IPS DF 6.9 (cell line): ENCODE data around the gene TEC.

Source experiments
- DNase-seq: peaks from one replicate; pipeline ENCODE4 v3.0.0-alpha.2; 2013; ENCODE audit warnings: low read depth, low spot score
- H3K27ac ChIP-seq: one replicate; pipeline ENCODE4 v1.5.1; 2013; ENCODE audit warnings: low read length, control low read depth
- H3K27me3 ChIP-seq: 2 replicates; pipeline ENCODE4 v1.6.1; 2013; ENCODE audit warnings: mild to moderate bottlenecking, low read length; ENCODE audit not compliant: control insufficient read depth, insufficient read depth
- H3K36me3 ChIP-seq: 2 replicates; pipeline ENCODE4 v1.6.1; 2013; ENCODE audit warnings: low read length; ENCODE audit not compliant: control insufficient read depth, insufficient read depth
- H3K4me1 ChIP-seq: 2 replicates; pipeline ENCODE4 v1.6.1; 2013; ENCODE audit warnings: low read length; ENCODE audit not compliant: control insufficient read depth, insufficient read depth
- H3K4me3 ChIP-seq: 2 replicates; pipeline ENCODE4 v1.5.1; 2013; ENCODE audit warnings: mild to moderate bottlenecking, low read length
- H3K9me3 ChIP-seq: 2 replicates; pipeline ENCODE4 v1.6.1; 2013; ENCODE audit warnings: low read length, inconsistent platforms; ENCODE audit not compliant: control insufficient read depth, insufficient read depth
- WGBS: extraction: QIAGEN DNeasy Blood & Tissue Kit; methylation state at CpG from one replicate; pipeline ENCODE4 v1.1.7; 2013; ENCODE audit warnings: mixed read lengths, missing lambda C conversion rate; ENCODE audit not compliant: insufficient read length, insufficient coverage; 5-methylcytosine and 5-hydroxymethylcytosine counted together

The TEC gene

DNA sequence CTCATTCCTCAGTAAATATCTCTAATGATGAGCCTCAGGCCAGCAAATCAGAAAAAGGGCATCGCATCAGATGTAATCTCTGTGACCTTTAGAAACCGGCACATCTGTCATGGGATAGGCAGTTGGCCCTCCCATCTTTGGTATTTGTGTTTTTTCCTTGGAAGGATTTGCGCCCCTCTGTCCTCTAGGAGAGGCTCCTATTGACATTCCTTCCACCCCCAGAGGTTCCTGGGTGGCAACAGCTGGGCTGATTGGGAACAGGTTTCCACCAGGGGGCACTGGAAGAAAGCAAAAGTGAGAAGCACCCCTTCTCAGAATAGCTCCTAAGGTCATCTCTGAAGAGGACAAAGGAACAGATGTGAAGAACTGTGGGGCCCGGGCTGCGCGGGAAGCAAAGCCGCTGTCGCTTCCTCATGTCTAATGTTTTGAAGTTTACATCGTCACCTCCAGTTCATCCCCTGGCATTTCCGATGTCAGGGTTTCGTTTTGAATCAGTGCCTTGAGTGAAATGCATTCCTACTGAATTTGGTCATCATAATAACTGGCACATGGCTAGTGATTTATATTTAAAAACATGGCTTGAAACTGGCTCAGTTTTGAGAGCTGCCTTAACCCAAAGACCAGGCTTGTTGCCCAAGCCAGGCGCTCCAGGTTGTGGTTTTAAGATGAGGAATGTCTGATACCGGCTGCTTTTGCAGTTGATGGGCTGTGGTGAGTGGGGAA lies 141.8 kb downstream of the TEC start:
- Histone ChIP-seq H3K4me1 (peaks cover 2% of the 10 kb centered on the region; the same call in 1 of the 2 replicates), H3K4me3 (no peak overlapping the region)
- DNase-seq = peak; percentile 75

GRCh38 chr4:48127231-48127630 lies 142.4 kb downstream of the TEC start:
- Histone ChIP-seq H3K9me3 (no peaks in the 10 kb centered on the region), H3K4me3 (no peak overlapping the region), H3K4me1 (peaks cover 2% of the 10 kb centered on the region; the same call in 1 of the 2 replicates), H3K27me3 (no peaks in the 10 kb centered on the region), H3K36me3 (no peaks in the 10 kb centered on the region), H3K27ac (no peak overlapping the region)
- no CpG with 5 or more reads among the region's 3 CpGs for WGBS
- no peak for DNase-seq

More for the DNA sequence above, 141.8 kb downstream of the TEC start:
- Histone ChIP-seq H3K9me3 (no peaks in the 10 kb centered on the region), H3K36me3 (no peaks in the 10 kb centered on the region), H3K27me3 (no peaks in the 10 kb centered on the region), H3K27ac (no peak overlapping the region)
- WGBS = no CpG with 5 or more reads among the region's 13 CpGs

- no CpG with 5 or more reads among the region's 1 CpG for WGBS
- no peak for DNase-seq
- Histone ChIP-seq H3K9me3 (no peaks in the 10 kb centered on the region), H3K4me3 (no peak overlapping the region), H3K27me3 (no peaks in the 10 kb centered on the region), H3K4me1 (peaks cover 2% of the 10 kb centered on the region; the same call in 1 of the 2 replicates), H3K36me3 (no peaks in the 10 kb centered on the region), H3K27ac (no peak overlapping the region)
Observed at GRCh38 chr4:48126621-48127020, 143.0 kb downstream of the TEC start.

- H3K4me1 ChIP-seq = peaks cover 2% of the 10 kb centered on the region; the same call in 1 of the 2 replicates
- no peaks in the 10 kb centered on the region for H3K36me3 ChIP-seq
- DNase-seq = no peak
- H3K9me3 ChIP-seq = no peaks in the 10 kb centered on the region
- no peak overlapping the region for H3K27ac ChIP-seq
- no peaks in the 10 kb centered on the region for H3K27me3 ChIP-seq
- WGBS = no CpG with 5 or more reads among the region's 2 CpGs
- H3K4me3 ChIP-seq = no peak overlapping the region
Observed at GRCh38 chr4:48124870-48125269, 144.8 kb downstream of the TEC start.

DNA sequence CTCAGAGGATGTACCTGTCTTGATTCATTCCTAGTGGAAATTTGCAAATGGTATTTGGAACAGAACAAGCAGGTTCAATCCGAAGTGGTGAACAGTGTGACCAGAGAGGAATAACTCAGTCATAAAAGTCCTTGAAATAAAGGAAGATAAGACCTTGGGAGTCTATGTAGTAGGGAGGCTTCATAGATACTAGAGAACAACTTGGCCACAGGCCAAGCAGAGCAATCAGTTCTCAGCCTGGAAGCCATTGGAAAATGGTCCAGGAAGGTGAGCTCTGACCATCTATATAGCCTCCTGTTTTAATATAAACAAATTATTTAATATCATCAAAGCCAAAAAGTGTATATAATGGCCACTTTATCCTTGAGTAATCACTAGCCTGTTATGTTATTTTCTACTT lies 146.9 kb downstream of the TEC start:
- Histone ChIP-seq H3K27me3 (no peaks in the 10 kb centered on the region), H3K36me3 (no peaks in the 10 kb centered on the region), H3K4me3 (no peak overlapping the region), H3K9me3 (no peaks in the 10 kb centered on the region), H3K27ac (no peak overlapping the region), H3K4me1 (0 out of 2 replicates have a peak, but pooled peaks cover 1% of the 10 kb centered on the region)
- WGBS = no CpG with 5 or more reads among the region's 1 CpG
- no peak for DNase-seq

DNA sequence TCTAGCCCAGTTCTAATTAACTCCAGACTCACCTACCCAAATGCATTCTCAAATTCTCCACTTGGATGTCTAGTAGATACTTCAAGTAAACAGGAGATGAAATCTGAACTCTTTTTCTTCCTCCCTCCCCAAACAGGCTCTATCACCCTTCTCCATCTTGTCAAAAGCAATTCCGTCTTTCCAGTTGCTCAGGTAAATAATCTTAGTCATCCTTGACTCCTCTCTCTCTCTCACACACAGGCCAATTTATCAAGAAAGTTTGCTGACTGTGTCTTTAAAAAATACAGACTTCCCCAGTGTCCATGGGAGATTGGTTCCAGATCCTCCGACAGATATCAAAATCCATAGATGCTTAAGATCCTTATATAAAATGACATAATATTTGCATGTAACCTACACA lies 148.5 kb downstream of the TEC start:
- Histone ChIP-seq H3K9me3 (no peaks in the 10 kb centered on the region), H3K27ac (no peak overlapping the region), H3K27me3 (no peaks in the 10 kb centered on the region), H3K4me1 (no peaks in the 10 kb centered on the region), H3K4me3 (no peak overlapping the region), H3K36me3 (no peaks in the 10 kb centered on the region)
- DNase-seq = no peak
- no CpG with 5 or more reads among the region's 2 CpGs for WGBS

DNA sequence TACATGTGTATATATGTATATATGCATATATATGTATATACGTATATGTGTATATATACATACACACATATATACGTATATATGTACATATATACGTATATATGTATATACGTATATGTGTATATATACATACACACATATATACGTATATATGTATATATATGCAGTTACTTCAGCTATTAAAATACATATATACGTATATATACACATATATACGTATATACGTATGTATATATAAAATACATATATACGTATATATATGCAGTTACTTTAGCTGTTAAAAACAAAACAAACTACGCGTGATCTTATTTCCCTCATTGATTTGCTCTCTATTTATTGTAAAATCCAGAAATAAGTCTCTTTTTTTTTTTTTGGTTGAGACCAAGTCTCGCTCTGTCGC lies 149.5 kb downstream of the TEC start:
- 100% methylated on average over 3 of the region's 13 CpGs for WGBS
- Histone ChIP-seq H3K27ac (no peak overlapping the region), H3K4me1 (no peaks in the 10 kb centered on the region), H3K9me3 (no peaks in the 10 kb centered on the region), H3K27me3 (no peaks in the 10 kb centered on the region), H3K4me3 (no peak overlapping the region), H3K36me3 (no peaks in the 10 kb centered on the region)
- no peak for DNase-seq

DNA sequence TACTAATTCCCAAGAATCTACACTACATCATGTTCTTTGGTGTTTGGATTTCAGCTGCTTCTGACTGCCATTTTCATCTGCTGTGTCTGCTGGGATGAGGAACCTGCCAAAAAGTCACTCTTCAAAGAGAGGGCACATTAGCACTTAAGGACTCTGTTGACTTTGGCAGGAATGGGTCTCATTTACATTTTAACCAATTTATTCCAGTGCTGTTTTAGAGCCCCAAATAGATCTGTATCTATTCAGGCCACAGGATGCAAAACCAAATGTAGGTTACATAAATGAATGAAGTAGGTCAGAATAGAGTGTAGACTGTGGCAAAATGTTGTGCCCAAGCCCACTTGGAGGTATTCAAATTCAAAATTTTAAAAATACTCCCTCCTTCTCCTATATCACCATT lies 150.0 kb downstream of the TEC start:
- Histone ChIP-seq H3K4me3 (no peak overlapping the region), H3K27ac (no peak overlapping the region), H3K27me3 (no peaks in the 10 kb centered on the region), H3K36me3 (no peaks in the 10 kb centered on the region), H3K4me1 (no peaks in the 10 kb centered on the region), H3K9me3 (no peaks in the 10 kb centered on the region)
- no peak for DNase-seq

DNA sequence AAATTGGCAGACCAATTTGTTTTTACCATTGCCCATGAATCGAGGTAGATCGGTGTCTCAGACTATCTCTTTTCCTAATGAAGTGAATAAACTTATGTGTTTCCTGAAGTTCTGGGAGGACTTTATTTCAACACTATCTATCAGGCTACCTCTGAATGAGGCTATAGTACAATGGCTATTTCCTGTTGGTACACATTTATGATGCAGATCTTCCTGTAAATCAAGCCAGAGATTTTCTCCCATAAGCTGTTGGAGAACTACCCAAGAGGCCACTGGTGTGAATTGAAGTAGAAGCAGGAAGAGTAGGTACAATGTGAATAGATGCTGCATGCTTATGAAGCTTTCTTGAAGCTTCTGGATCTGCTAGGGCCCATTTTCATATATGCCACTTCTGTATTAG lies 151.6 kb downstream of the TEC start:
- H3K27me3 ChIP-seq = no peaks in the 10 kb centered on the region
- no peaks in the 10 kb centered on the region for H3K9me3 ChIP-seq
- no peak overlapping the region for H3K4me3 ChIP-seq
- WGBS = no CpG with 5 or more reads among the region's 2 CpGs
- DNase-seq = no peak
- H3K4me1 ChIP-seq = no peaks in the 10 kb centered on the region
- H3K36me3 ChIP-seq = no peaks in the 10 kb centered on the region
- H3K27ac ChIP-seq = no peak overlapping the region

DNA sequence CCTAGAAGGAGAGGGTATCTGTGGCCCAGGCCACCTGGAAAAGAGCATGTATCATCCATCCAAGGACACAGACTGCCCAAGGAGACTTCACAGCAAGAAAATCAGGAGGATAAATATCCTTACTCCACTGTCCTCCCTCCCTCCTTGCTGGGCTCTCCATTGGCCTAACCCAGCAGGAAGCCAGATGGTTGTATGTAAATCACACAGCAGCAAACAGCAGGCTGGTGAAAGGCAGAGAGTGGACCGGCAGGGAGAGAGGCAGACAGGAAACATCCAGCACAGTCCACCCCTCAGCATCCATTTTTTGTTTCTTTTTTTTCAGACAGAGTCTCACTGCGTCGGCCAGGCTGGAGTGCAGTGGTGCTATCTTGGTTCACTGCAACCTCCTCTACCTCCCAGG lies 153.1 kb downstream of the TEC start:
- Histone ChIP-seq H3K27me3 (no peaks in the 10 kb centered on the region), H3K27ac (no peak overlapping the region), H3K4me3 (no peak overlapping the region), H3K36me3 (no peaks in the 10 kb centered on the region), H3K9me3 (no peaks in the 10 kb centered on the region), H3K4me1 (no peaks in the 10 kb centered on the region)
- WGBS = no CpG with 5 or more reads among the region's 3 CpGs
- DNase-seq = no peak

DNA sequence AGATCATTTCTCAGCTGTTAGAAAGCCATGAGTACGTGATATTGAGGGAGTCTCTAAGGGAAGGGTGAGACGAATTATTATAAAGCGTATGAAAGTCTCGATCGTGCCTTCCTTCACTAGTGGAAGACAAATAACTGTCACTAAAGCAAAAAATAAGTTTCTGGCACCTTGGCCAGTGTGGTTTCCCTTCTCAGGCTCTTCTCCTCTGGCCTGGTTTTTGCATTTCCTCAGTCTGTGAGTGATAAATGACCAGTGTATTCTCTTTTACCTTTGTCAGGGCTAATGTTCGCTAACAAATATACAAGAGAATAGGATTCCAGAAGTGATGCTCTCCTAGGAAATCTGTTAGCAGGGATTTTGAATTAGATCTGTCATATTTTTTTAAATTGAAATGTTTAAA lies 155.2 kb downstream of the TEC start:
- no peaks in the 10 kb centered on the region for H3K4me1 ChIP-seq
- no peak for DNase-seq
- no peaks in the 10 kb centered on the region for H3K36me3 ChIP-seq
- H3K9me3 ChIP-seq = no peaks in the 10 kb centered on the region
- H3K4me3 ChIP-seq = no peak overlapping the region
- WGBS = no CpG with 5 or more reads among the region's 6 CpGs
- H3K27me3 ChIP-seq = no peaks in the 10 kb centered on the region
- H3K27ac ChIP-seq = no peak overlapping the region
